Measurements from ENCODE around the gene IFRD2. TPM values are rescaled to one million over a fixed set of nuclear protein-coding genes. Genes with fewer than 3 reads are reported as not detected.

IFRD2 gene
- total and polyA plus RNA-seq, 2 of the 13 experiments (the other 11 are each of a cell fraction or from before 2014, with no cell fraction given) = 32.8 to 96.1 TPM

DNA sequence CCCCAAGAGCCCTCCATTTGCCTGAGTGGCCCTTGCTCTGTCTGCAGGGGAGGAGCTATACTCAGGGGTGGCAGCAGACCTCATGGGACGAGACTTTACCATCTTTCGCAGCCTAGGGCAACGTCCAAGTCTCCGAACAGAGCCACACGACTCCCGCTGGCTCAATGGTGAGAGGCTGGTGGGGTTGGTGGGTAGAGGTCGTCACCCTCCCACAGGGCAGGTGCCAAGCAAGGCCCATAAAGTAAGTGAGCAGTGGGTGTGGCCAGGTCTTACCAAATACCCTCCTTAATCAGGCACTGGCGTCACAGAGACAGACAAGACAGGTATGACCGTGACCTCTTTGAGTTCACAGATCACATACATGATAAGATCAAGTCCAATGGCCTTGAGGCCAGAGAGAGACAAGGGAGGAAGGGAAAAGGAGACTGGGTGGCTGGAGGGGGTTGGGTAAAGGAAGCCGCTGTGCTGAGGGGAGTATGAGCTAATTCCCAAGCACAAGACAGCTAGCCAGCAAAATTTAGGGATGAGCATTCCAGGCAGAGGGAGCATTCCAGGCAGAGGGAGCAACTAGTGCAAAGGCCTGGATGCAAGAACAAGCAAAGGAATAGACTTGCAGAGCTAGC lies 20.8 kb downstream of the IFRD2 start (continued):
- TF ChIP-seq, protein P1, sequence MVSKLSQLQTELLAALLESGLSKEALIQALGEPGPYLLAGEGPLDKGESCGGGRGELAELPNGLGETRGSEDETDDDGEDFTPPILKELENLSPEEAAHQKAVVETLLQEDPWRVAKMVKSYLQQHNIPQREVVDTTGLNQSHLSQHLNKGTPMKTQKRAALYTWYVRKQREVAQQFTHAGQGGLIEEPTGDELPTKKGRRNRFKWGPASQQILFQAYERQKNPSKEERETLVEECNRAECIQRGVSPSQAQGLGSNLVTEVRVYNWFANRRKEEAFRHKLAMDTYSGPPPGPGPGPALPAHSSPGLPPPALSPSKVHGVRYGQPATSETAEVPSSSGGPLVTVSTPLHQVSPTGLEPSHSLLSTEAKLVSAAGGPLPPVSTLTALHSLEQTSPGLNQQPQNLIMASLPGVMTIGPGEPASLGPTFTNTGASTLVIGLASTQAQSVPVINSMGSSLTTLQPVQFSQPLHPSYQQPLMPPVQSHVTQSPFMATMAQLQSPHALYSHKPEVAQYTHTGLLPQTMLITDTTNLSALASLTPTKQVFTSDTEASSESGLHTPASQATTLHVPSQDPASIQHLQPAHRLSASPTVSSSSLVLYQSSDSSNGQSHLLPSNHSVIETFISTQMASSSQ (IDR thresholded peaks at IDR 0.05; ENCODE audit: low read depth) = no peak
- TF ChIP-seq, protein P1 (CRISPR knock-in tag; IDR thresholded peaks at IDR 0.05; ENCODE audit: borderline replicate concordance) = peak; percentile 42; the same call in 1 of the 2 replicates
- peak; percentile 82 for TF ChIP-seq RXRB (CRISPR knock-in tag; IDR thresholded peaks at IDR 0.05; ENCODE audit: borderline replicate concordance)
- TF ChIP-seq HES4 (CRISPR knock-in tag; IDR thresholded peaks at IDR 0.05; ENCODE audit: borderline replicate concordance) = no peak
- TF ChIP-seq YEATS2 (CRISPR knock-in tag; IDR thresholded peaks at IDR 0.05; ENCODE audit: borderline replicate concordance) = peak; percentile 9; the same call in 1 of the 2 replicates
- peak; percentile 41; the same call in 1 of the 2 replicates for TF ChIP-seq ETV5 (CRISPR knock-in tag; IDR thresholded peaks at IDR 0.05; ENCODE audit: borderline replicate concordance)
- 0 out of 2 replicates have a peak, but pooled peaks have one; percentile 30 for TF ChIP-seq ZNF12 (CRISPR knock-in tag; IDR thresholded peaks at IDR 0.05)
- TF ChIP-seq SOX6 (IDR thresholded peaks at IDR 0.05) = no peak
- peak; percentile 40 for TF ChIP-seq SOX6 (CRISPR knock-in tag; IDR thresholded peaks at IDR 0.05)
- TF ChIP-seq ARNT2 (CRISPR knock-in tag; IDR thresholded peaks at IDR 0.05; ENCODE audit: low read depth) = peak; percentile 64; the same call in 1 of the 2 replicates
- TF ChIP-seq GABPB1 (CRISPR knock-in tag; IDR thresholded peaks at IDR 0.05) = no peak
- TF ChIP-seq, protein P2, sequence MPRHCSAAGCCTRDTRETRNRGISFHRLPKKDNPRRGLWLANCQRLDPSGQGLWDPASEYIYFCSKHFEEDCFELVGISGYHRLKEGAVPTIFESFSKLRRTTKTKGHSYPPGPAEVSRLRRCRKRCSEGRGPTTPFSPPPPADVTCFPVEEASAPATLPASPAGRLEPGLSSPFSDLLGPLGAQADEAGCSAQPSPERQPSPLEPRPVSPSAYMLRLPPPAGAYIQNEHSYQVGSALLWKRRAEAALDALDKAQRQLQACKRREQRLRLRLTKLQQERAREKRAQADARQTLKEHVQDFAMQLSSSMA (CRISPR knock-in tag; IDR thresholded peaks at IDR 0.05) = no peak
- 0 out of 2 replicates have a peak, but pooled peaks have one; percentile 42 for TF ChIP-seq ZNF589 (CRISPR knock-in tag; conservative IDR thresholded peaks at IDR 0.05)
- no peak; the same call in 1 of the 2 replicates for TF ChIP-seq SAFB2 (CRISPR knock-in tag; IDR thresholded peaks at IDR 0.05; ENCODE audit: borderline replicate concordance, low read depth)
- peak; percentile 47 for TF ChIP-seq KDM2A (CRISPR knock-in tag; IDR thresholded peaks at IDR 0.05; ENCODE audit: borderline replicate concordance, low read depth)
- TF ChIP-seq, protein P3, sequence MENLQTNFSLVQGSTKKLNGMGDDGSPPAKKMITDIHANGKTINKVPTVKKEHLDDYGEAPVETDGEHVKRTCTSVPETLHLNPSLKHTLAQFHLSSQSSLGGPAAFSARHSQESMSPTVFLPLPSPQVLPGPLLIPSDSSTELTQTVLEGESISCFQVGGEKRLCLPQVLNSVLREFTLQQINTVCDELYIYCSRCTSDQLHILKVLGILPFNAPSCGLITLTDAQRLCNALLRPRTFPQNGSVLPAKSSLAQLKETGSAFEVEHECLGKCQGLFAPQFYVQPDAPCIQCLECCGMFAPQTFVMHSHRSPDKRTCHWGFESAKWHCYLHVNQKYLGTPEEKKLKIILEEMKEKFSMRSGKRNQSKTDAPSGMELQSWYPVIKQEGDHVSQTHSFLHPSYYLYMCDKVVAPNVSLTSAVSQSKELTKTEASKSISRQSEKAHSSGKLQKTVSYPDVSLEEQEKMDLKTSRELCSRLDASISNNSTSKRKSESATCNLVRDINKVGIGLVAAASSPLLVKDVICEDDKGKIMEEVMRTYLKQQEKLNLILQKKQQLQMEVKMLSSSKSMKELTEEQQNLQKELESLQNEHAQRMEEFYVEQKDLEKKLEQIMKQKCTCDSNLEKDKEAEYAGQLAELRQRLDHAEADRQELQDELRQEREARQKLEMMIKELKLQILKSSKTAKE (CRISPR knock-in tag; IDR thresholded peaks at IDR 0.05; ENCODE audit: borderline replicate concordance) = peak; percentile 96
- no peak for TF ChIP-seq NRL (CRISPR knock-in tag; IDR thresholded peaks at IDR 0.05; ENCODE audit: borderline replicate concordance)
- no peak for TF ChIP-seq SMYD3 (CRISPR knock-in tag; IDR thresholded peaks at IDR 0.05)
- 0 out of 2 replicates have a peak, but pooled peaks have one; percentile 51 for TF ChIP-seq REPIN1 (CRISPR knock-in tag; IDR thresholded peaks at IDR 0.05; ENCODE audit: borderline replicate concordance, low read depth)
- TF ChIP-seq ESRRA (CRISPR knock-in tag; IDR thresholded peaks at IDR 0.05; ENCODE audit: low read depth) = no peak

Data from HepG2 (cell line).